Measurements from ENCODE around the gene SERPINA10. TPM values are rescaled to one million over a fixed set of nuclear protein-coding genes. Genes with fewer than 3 reads are reported as not detected.

SERPINA10 gene
- total and polyA plus RNA-seq, 5 donors, result not detected

GRCh38 chr14:94313991-94314655, 21.1 kb upstream of the SERPINA10 start:
- ATAC-seq (no peak), DNase-seq (peak in 1 of 3 donors; percentile 29)
- no peaks in the 10 kb centered on the region for H3K9me3 ChIP-seq (ENCODE audit: control insufficient read depth, low read length)
- no peaks in the 10 kb centered on the region for H3K4me1 ChIP-seq (ENCODE audit: control insufficient read depth, insufficient read depth, low read length)
- H3K27me3 ChIP-seq (ENCODE audit: control insufficient read depth, insufficient read depth), result no peaks in the 10 kb centered on the region
- WGBS, result 77% methylated on average over 8 of the region's 8 CpGs
- H3K27ac ChIP-seq (ENCODE audit: low read length), result no peak overlapping the region
- intact Hi-C loops (cut with DNase I), result no loop called here
- H3K4me3 ChIP-seq (ENCODE audit: low read length), result no peak overlapping the region

GRCh38 chr14:94312481-94313246, 19.6 kb upstream of the SERPINA10 start:
- intact Hi-C loops (cut with DNase I), result no loop called here
- ATAC-seq (no peak), DNase-seq (no peak)
- H3K27me3 ChIP-seq (ENCODE audit: control insufficient read depth, insufficient read depth), result no peaks in the 10 kb centered on the region
- no peaks in the 10 kb centered on the region for H3K4me1 ChIP-seq (ENCODE audit: control insufficient read depth, insufficient read depth, low read length)
- H3K4me3 ChIP-seq (ENCODE audit: low read length), result no peak overlapping the region
- H3K9me3 ChIP-seq (ENCODE audit: control insufficient read depth, low read length), result no peaks in the 10 kb centered on the region
- 83% methylated on average over 6 of the region's 6 CpGs for WGBS
- H3K27ac ChIP-seq (ENCODE audit: low read length), result no peak overlapping the region

GRCh38 chr14:94310248-94310647, 17.2 kb upstream of the SERPINA10 start:
- intact Hi-C loops (cut with DNase I), result no loop called here
- H3K4me1 ChIP-seq (ENCODE audit: control insufficient read depth, insufficient read depth, low read length), result no peaks in the 10 kb centered on the region
- H3K4me3 ChIP-seq (ENCODE audit: low read length), result no peak overlapping the region
- DNase-seq (no peak), ATAC-seq (no peak)
- no peak overlapping the region for H3K27ac ChIP-seq (ENCODE audit: low read length)
- 82% methylated on average over 3 of the region's 3 CpGs for WGBS
- no peaks in the 10 kb centered on the region for H3K9me3 ChIP-seq (ENCODE audit: control insufficient read depth, low read length)
- H3K27me3 ChIP-seq (ENCODE audit: control insufficient read depth, insufficient read depth), result no peaks in the 10 kb centered on the region

GRCh38 chr14:94309721-94310120, 16.7 kb upstream of the SERPINA10 start:
- DNase-seq, result no peak
- Histone ChIP-seq H3K9me3 (ENCODE audit: control insufficient read depth, low read length) (no peaks in the 10 kb centered on the region), H3K4me1 (ENCODE audit: control insufficient read depth, insufficient read depth, low read length) (no peaks in the 10 kb centered on the region), H3K27me3 (ENCODE audit: control insufficient read depth, insufficient read depth) (no peaks in the 10 kb centered on the region), H3K27ac (ENCODE audit: low read length) (no peak overlapping the region), H3K4me3 (ENCODE audit: low read length) (no peak overlapping the region)
- ATAC-seq, result no peak
- intact Hi-C loops (cut with DNase I), result no loop called here
- WGBS, result 83% methylated on average over 10 of the region's 10 CpGs

GRCh38 chr14:94307410-94307992, 14.4 kb upstream of the SERPINA10 start:
- WGBS, result 46% methylated on average over 5 of the region's 5 CpGs
- no peaks in the 10 kb centered on the region for H3K27me3 ChIP-seq (ENCODE audit: control insufficient read depth, insufficient read depth)
- intact Hi-C loops (cut with DNase I), result no loop called here
- no peaks in the 10 kb centered on the region for H3K9me3 ChIP-seq (ENCODE audit: control insufficient read depth, low read length)
- H3K27ac ChIP-seq (ENCODE audit: low read length), result no peak overlapping the region
- DNase-seq, result no peak
- H3K4me3 ChIP-seq (ENCODE audit: low read length), result no peak overlapping the region
- no peaks in the 10 kb centered on the region for H3K4me1 ChIP-seq (ENCODE audit: control insufficient read depth, insufficient read depth, low read length)
- ATAC-seq, result no peak

GRCh38 chr14:94306047-94306978, 13.2 kb upstream of the SERPINA10 start:
- 74% methylated on average over 12 of the region's 12 CpGs for WGBS
- intact Hi-C loops (cut with DNase I), result no loop called here

GRCh38 chr14:94305620-94306019, 12.6 kb upstream of the SERPINA10 start:
- Histone ChIP-seq H3K9me3 (ENCODE audit: control insufficient read depth, low read length) (no peaks in the 10 kb centered on the region), H3K4me1 (ENCODE audit: control insufficient read depth, insufficient read depth, low read length) (no peaks in the 10 kb centered on the region), H3K27me3 (ENCODE audit: control insufficient read depth, insufficient read depth) (no peaks in the 10 kb centered on the region), H3K4me3 (ENCODE audit: low read length) (no peak overlapping the region), H3K27ac (ENCODE audit: low read length) (no peak overlapping the region)
- intact Hi-C loops (cut with DNase I), result no loop called here
- ATAC-seq (no peak), DNase-seq (no peak)
- 64% methylated on average over 2 of the region's 2 CpGs for WGBS

More at GRCh38 chr14:94306047-94306978, 13.2 kb upstream of the SERPINA10 start:
- Histone ChIP-seq H3K27ac (ENCODE audit: low read length) (no peak overlapping the region), H3K4me1 (ENCODE audit: control insufficient read depth, insufficient read depth, low read length) (no peaks in the 10 kb centered on the region), H3K27me3 (ENCODE audit: control insufficient read depth, insufficient read depth) (no peaks in the 10 kb centered on the region), H3K4me3 (ENCODE audit: low read length) (no peak overlapping the region), H3K9me3 (ENCODE audit: control insufficient read depth, low read length) (no peaks in the 10 kb centered on the region)
- ATAC-seq, result no peak
- no peak for DNase-seq

GRCh38 chr14:94304243-94304642, 11.2 kb upstream of the SERPINA10 start:
- no peaks in the 10 kb centered on the region for H3K27me3 ChIP-seq (ENCODE audit: control insufficient read depth, insufficient read depth)
- H3K4me3 ChIP-seq (ENCODE audit: low read length), result no peak overlapping the region
- H3K4me1 ChIP-seq (ENCODE audit: control insufficient read depth, insufficient read depth, low read length), result no peaks in the 10 kb centered on the region
- intact Hi-C loops (cut with DNase I), result no loop called here
- ATAC-seq, result no peak
- DNase-seq, result no peak
- no peaks in the 10 kb centered on the region for H3K9me3 ChIP-seq (ENCODE audit: control insufficient read depth, low read length)
- H3K27ac ChIP-seq (ENCODE audit: low read length), result no peak overlapping the region
- WGBS, result 85% methylated on average over 6 of the region's 6 CpGs

- DNase-seq (no peak), ATAC-seq (no peak)
- intact Hi-C loops (cut with DNase I), result no loop called here
- Histone ChIP-seq H3K4me1 (ENCODE audit: control insufficient read depth, insufficient read depth, low read length) (no peaks in the 10 kb centered on the region), H3K4me3 (ENCODE audit: low read length) (no peak overlapping the region), H3K27me3 (ENCODE audit: control insufficient read depth, insufficient read depth) (no peaks in the 10 kb centered on the region), H3K9me3 (ENCODE audit: control insufficient read depth, low read length) (no peaks in the 10 kb centered on the region), H3K27ac (ENCODE audit: low read length) (no peak overlapping the region)
- WGBS, result 84% methylated on average over 7 of the region's 7 CpGs
These were observed 10.0 kb upstream of the SERPINA10 start for GRCh38 chr14:94303111-94303510.

GRCh38 chr14:94298130-94298529, 5.1 kb upstream of the SERPINA10 start:
- intact Hi-C loops (cut with DNase I), result no loop called here
- no peak for ATAC-seq
- whole genome bisulfite sequencing, result 91% methylated on average over 15 of the region's 15 CpGs
- H3K4me3 ChIP-seq (ENCODE audit: low read length), result no peak overlapping the region
- H3K27ac ChIP-seq (ENCODE audit: low read length), result no peak overlapping the region
- DNase-seq, result no peak
- no peaks in the 10 kb centered on the region for H3K4me1 ChIP-seq (ENCODE audit: control insufficient read depth, insufficient read depth, low read length)
- no peaks in the 10 kb centered on the region for H3K27me3 ChIP-seq (ENCODE audit: control insufficient read depth, insufficient read depth)
- H3K9me3 ChIP-seq (ENCODE audit: control insufficient read depth, low read length), result no peaks in the 10 kb centered on the region

All from right cardiac atrium (tissue), 5 donors.